OCI-LY7 (cell line): ENCODE measurements around the gene LRRC7. TPM values are rescaled to one million over a fixed set of nuclear protein-coding genes. Genes with fewer than 3 reads are reported as not detected.

ENCODE experiments used
- BruUV-seq: library from RNA; stranded (reverse); fragments of 400-500 nt; replicated peaks from 2 replicates; lab custom pipeline; 2021; lab: Mats Ljungman, UMichigan
- CTCF ChIA-PET: fragments of 300-600 bp; sonication (Branson Sonifier 250); formaldehyde crosslinking; loops from one replicate; lab custom pipeline; 2022; ENCODE audit warnings: antibody characterized with exemption; ENCODE audit not compliant: unreplicated experiment; lab: Charles Lee
- POLR2A ChIA-PET: fragments of 300-600 bp; sonication (Branson Sonifier 250); formaldehyde crosslinking; loops from one replicate; lab custom pipeline; 2022; ENCODE audit warnings: antibody characterized with exemption; lab: Charles Lee
- DNase-seq: peaks from one replicate; pipeline ENCODE4 v3.0.0-alpha.2; 2015; ENCODE audit warnings: low spot score
- H2AFZ ChIP-seq: fragments of 200-600 bp; sonication (generic), shearing (Covaris generic); 2 replicates; pipeline ENCODE4 v1.6.1; 2014; ENCODE audit warnings: mild to moderate bottlenecking, antibody characterized with exemption, low read length, moderate library complexity
- H3K27ac ChIP-seq: fragments of 200-600 bp; sonication (generic); 2 replicates; pipeline ENCODE4 v1.5.1; 2014; ENCODE audit warnings: mixed run types, low read depth, mild to moderate bottlenecking, moderate library complexity, low read length, inconsistent platforms; ENCODE audit not compliant: poor library complexity, severe bottlenecking
- H3K36me3 ChIP-seq: fragments of 200-600 bp; sonication (generic); 2 replicates; pipeline ENCODE4 v1.6.1; 2014; ENCODE audit warnings: mild to moderate bottlenecking, antibody characterized with exemption, low read length, moderate library complexity, mixed read lengths; ENCODE audit not compliant: insufficient read depth
- H3K4me1 ChIP-seq: fragments of 200-600 bp; sonication (generic); 2 replicates; pipeline ENCODE4 v1.5.1; 2014; ENCODE audit warnings: mild to moderate bottlenecking, low read length; ENCODE audit not compliant: insufficient read depth, poor library complexity, severe bottlenecking
- H3K4me2 ChIP-seq: fragments of 200-600 bp; sonication (generic); 2 replicates; pipeline ENCODE4 v1.6.1; 2014; ENCODE audit warnings: mild to moderate bottlenecking, low read length
- H3K4me3 ChIP-seq: fragments of 200-600 bp; sonication (generic); 2 replicates; pipeline ENCODE4 v1.5.1; 2014; ENCODE audit warnings: mild to moderate bottlenecking, low read depth, low read length; ENCODE audit not compliant: poor library complexity, severe bottlenecking
- H3K79me2 ChIP-seq: fragments of 200-600 bp; sonication (generic); 2 replicates; pipeline ENCODE4 v1.6.1; 2016; ENCODE audit warnings: low read depth, mild to moderate bottlenecking, low read length, moderate library complexity, mixed read lengths; ENCODE audit not compliant: insufficient read depth
- H3K9me2 ChIP-seq: fragments of 200-600 bp; sonication (generic); 2 replicates; pipeline ENCODE4 v1.6.1; 2016; ENCODE audit warnings: mild to moderate bottlenecking, low read length, mixed read lengths; ENCODE audit not compliant: insufficient read depth
- H3K9me3 ChIP-seq: fragments of 200-600 bp; sonication (generic); 2 replicates; pipeline ENCODE4 v1.6.1; 2014; ENCODE audit warnings: mild to moderate bottlenecking, mixed run types, low read length, mixed read lengths
- H4K20me1 ChIP-seq: fragments of 200-600 bp; sonication (generic); 2 replicates; pipeline ENCODE4 v1.6.1; 2014; ENCODE audit warnings: mild to moderate bottlenecking, antibody characterized with exemption, low read length, moderate library complexity, mixed read lengths; ENCODE audit not compliant: insufficient read depth
- EZH2phosphoT487 ChIP-seq: fragments of 200-600 bp; sonication (generic); IDR thresholded peaks from 2 replicates; pipeline ENCODE4 v1.6.1; 2018; ENCODE audit warnings: low read depth, borderline replicate concordance, mild to moderate bottlenecking, mixed run types, antibody characterized with exemption, low read length, moderate library complexity, mixed read lengths
- intact Hi-C: fragments of 100-400 bp; cut with micrococcal nuclease; formaldehyde crosslinking; loops from one replicate; pipeline ENCODE4 v1.10.0; 2022; ENCODE audit not compliant: unreplicated experiment
- total RNA-seq, 2 experiments: library from RNA; depleted of rRNA in 1 of 2; stranded (reverse); fragments of >200 nt in 1 of 2; shearing (Covaris generic) in 1 of 2; gene quantifications; 2 replicates each; pipeline ENCODE4 v1.2.3, GENCODE V29; 2014 to 2022
- TF ChIP-seq, protein P1 (sequence below): fragments of 200-600 bp; sonication (generic); conservative IDR thresholded peaks from 2 replicates; pipeline ENCODE4 v1.5.1; 2014; ENCODE audit warnings: mild to moderate bottlenecking, antibody characterized with exemption, low read length, moderate library complexity, mixed read lengths

The LRRC7 gene
- total RNA-seq, 2 experiments from 2014 or later, result not detected

- intact Hi-C loops, result no loop called here
- Histone ChIP-seq H3K9me3 (no peaks in the 10 kb centered on the region), H3K36me3 (no peaks in the 10 kb centered on the region), H3K4me1 (no peaks in the 10 kb centered on the region), H3K79me2 (no peaks in the 10 kb centered on the region), H3K27ac (no peak overlapping the region), H3K4me2 (no peak overlapping the region), H2AFZ (no peak overlapping the region), H4K20me1 (no peaks in the 10 kb centered on the region), H3K9me2 (no peaks in the 10 kb centered on the region), H3K4me3 (no peak overlapping the region)
- DNase-seq, result no peak
- ChIA-PET POLR2A (no interaction called here), CTCF (no interaction called here)
- TF ChIP-seq, protein P1, sequence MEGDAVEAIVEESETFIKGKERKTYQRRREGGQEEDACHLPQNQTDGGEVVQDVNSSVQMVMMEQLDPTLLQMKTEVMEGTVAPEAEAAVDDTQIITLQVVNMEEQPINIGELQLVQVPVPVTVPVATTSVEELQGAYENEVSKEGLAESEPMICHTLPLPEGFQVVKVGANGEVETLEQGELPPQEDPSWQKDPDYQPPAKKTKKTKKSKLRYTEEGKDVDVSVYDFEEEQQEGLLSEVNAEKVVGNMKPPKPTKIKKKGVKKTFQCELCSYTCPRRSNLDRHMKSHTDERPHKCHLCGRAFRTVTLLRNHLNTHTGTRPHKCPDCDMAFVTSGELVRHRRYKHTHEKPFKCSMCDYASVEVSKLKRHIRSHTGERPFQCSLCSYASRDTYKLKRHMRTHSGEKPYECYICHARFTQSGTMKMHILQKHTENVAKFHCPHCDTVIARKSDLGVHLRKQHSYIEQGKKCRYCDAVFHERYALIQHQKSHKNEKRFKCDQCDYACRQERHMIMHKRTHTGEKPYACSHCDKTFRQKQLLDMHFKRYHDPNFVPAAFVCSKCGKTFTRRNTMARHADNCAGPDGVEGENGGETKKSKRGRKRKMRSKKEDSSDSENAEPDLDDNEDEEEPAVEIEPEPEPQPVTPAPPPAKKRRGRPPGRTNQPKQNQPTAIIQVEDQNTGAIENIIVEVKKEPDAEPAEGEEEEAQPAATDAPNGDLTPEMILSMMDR, result no peak
- no peak for TF ChIP-seq EZH2phosphoT487
- no TSS peak for BruUV-seq
These were observed 274.6 kb downstream of the LRRC7 start for GRCh38 chr1:69842326-69842725.

DNA sequence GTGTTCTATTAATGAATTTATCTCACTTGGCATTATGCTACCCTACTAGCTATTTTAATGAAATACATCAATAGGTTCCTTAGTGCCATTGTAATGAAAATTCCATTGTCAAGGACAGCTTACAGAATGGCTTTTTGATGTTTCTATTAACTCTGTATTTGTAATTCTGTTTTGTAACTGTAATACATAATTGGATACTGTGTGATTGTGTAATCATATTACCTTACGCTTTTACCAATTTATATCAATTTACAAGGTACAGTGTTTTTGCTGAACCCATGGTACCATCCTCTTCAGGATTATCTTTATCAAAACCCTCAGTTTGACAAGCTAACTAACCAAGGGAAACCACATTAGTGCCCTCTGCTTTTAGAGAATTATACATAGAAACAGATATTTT, 277.9 kb downstream of the LRRC7 start:
- H3K4me2 ChIP-seq, result no peak overlapping the region
- H2AFZ ChIP-seq, result no peak overlapping the region
- H3K4me1 ChIP-seq, result no peaks in the 10 kb centered on the region
- CTCF ChIA-PET, result no interaction called here
- H4K20me1 ChIP-seq, result no peaks in the 10 kb centered on the region
- no peak overlapping the region for H3K27ac ChIP-seq
- POLR2A ChIA-PET, result interaction anchor here (0.7 kb wide), 1 partner anchor 147 kb away, joined by 3 read pairs; no protein-coding TSS in a partner anchor
- H3K79me2 ChIP-seq, result no peaks in the 10 kb centered on the region
- intact Hi-C loops, result no loop called here
- no peak for DNase-seq
- H3K9me2 ChIP-seq, result no peaks in the 10 kb centered on the region
- TF ChIP-seq EZH2phosphoT487, result no peak
- TF ChIP-seq, protein P1, result no peak
- BruUV-seq, result no TSS peak
- H3K4me3 ChIP-seq, result no peak overlapping the region
- no peaks in the 10 kb centered on the region for H3K9me3 ChIP-seq
- H3K36me3 ChIP-seq, result no peaks in the 10 kb centered on the region

DNA sequence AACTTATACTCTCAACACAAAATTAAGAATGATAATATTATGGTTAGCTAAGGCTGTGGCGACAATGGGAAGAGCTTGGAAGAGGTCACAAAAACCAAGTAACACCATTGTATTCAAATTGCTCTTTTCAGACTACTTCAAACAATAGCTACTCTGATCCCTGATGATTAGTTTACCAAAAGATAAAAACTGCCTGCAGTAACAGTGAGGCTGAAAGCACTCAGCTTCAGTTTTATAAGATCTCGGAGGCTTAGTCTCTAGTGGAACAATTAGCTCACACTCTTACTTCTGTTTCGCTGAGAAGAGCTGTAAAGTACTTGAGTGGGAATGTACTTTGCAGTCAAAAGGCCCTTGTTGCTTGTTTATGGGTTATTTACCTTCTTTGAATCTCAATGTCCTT, 278.5 kb downstream of the LRRC7 start:
- H3K27ac ChIP-seq, result no peak overlapping the region
- H3K4me2 ChIP-seq, result no peak overlapping the region
- H2AFZ ChIP-seq, result no peak overlapping the region
- CTCF ChIA-PET, result no interaction called here
- H3K4me3 ChIP-seq, result no peak overlapping the region
- no peak for DNase-seq
- no peak for TF ChIP-seq EZH2phosphoT487
- TF ChIP-seq, protein P1, result no peak
- H3K9me3 ChIP-seq, result no peaks in the 10 kb centered on the region
- POLR2A ChIA-PET, result no interaction called here
- H3K36me3 ChIP-seq, result no peaks in the 10 kb centered on the region
- no peaks in the 10 kb centered on the region for H3K9me2 ChIP-seq
- H3K79me2 ChIP-seq, result no peaks in the 10 kb centered on the region
- no TSS peak for BruUV-seq
- no peaks in the 10 kb centered on the region for H4K20me1 ChIP-seq
- no peaks in the 10 kb centered on the region for H3K4me1 ChIP-seq
- intact Hi-C loops, result no loop called here
